CD14-positive monocyte (primary cell): ENCODE measurements around the gene CTNNAL1. TPM values are rescaled to one million over a fixed set of nuclear protein-coding genes. Genes with fewer than 3 reads are reported as not detected.

ENCODE experiments used
- DNase-seq, 3 donors: peaks; one replicate each; pipeline ENCODE4 v3.0.0-alpha.2; 2011 to 2022
- H2AFZ ChIP-seq: 2 replicates; pipeline ENCODE4 v1.6.0; 2012; ENCODE audit warnings: mild to moderate bottlenecking, low read depth, low read length, inconsistent platforms; ENCODE audit not compliant: insufficient read depth, poor library complexity, severe bottlenecking
- H3K27ac ChIP-seq, 2 donors: 1 replicate in 1 of 2; 2 replicates in 1 of 2; pipeline ENCODE4 v1.5.1; 2012 to 2013; ENCODE audit warnings: low read length in 2 of 2, control low read depth in 1 of 2, inconsistent platforms in 1 of 2, low read depth in 1 of 2, mild to moderate bottlenecking in 1 of 2
- H3K27me3 ChIP-seq, 2 donors: one replicate each; pipeline versions ENCODE4 v1.6.0 to v1.6.1; 2011 to 2013; ENCODE audit warnings: low read length in 2 of 2; ENCODE audit not compliant: control insufficient read depth in 2 of 2, insufficient read depth in 2 of 2
- H3K36me3 ChIP-seq, 2 donors: replicated peaks in 1 of 2; 1 replicate in 1 of 2; 2 replicates in 1 of 2; pipeline versions ENCODE4 v1.5.1 to v1.6.1; 2012 to 2013; ENCODE audit warnings: low read length in 2 of 2, control low read depth in 1 of 2, inconsistent platforms in 1 of 2, mild to moderate bottlenecking in 1 of 2; ENCODE audit not compliant: insufficient read depth in 2 of 2, control insufficient read depth in 1 of 2
- H3K4me1 ChIP-seq, 2 donors: 1 replicate in 1 of 2; 2 replicates in 1 of 2; pipeline versions ENCODE4 v1.5.1 to v1.6.1; 2012 to 2013; ENCODE audit warnings: low read length in 2 of 2, control low read depth in 1 of 2, inconsistent platforms in 1 of 2, mild to moderate bottlenecking in 1 of 2, moderate library complexity in 1 of 2; ENCODE audit not compliant: insufficient read depth in 2 of 2, control insufficient read depth in 1 of 2
- H3K4me2 ChIP-seq: replicated peaks from 2 replicates; pipeline ENCODE3; 2012; ENCODE audit warnings: low read length, moderate library complexity, mild to moderate bottlenecking; ENCODE audit not compliant: poor library complexity, severe bottlenecking; ENCODE audit errors: extremely low read depth
- H3K4me3 ChIP-seq, 3 experiments: fragments of 200-600 bp in 1 of 3; sonication (generic) in 1 of 3; replicated peaks in 1 of 3; 1 replicate in 2 of 3; 2 replicates in 1 of 3; pipeline ENCODE4 v1.5.1; 2011 to 2013; ENCODE audit warnings: low read length in 3 of 3, mild to moderate bottlenecking in 3 of 3, control low read depth in 2 of 3, low read depth in 2 of 3, inconsistent platforms in 1 of 3, moderate library complexity in 1 of 3
- H3K79me2 ChIP-seq: 2 replicates; pipeline ENCODE4 v1.6.0; 2012; ENCODE audit warnings: mild to moderate bottlenecking, control low read depth, inconsistent platforms, low read length, moderate library complexity; ENCODE audit not compliant: insufficient read depth
- H3K9ac ChIP-seq: 2 replicates; pipeline ENCODE4 v1.6.0; 2017; ENCODE audit warnings: low read length, mild to moderate bottlenecking; ENCODE audit not compliant: insufficient read depth, poor library complexity, severe bottlenecking
- H3K9me3 ChIP-seq, 2 donors: replicated peaks in 1 of 2; 1 replicate in 1 of 2; 2 replicates in 1 of 2; pipeline versions ENCODE4 v1.5.1 to v1.6.1; 2012 to 2013; ENCODE audit warnings: low read length in 2 of 2, control low read depth in 1 of 2; ENCODE audit not compliant: control insufficient read depth in 1 of 2, insufficient read depth in 1 of 2
- H4K20me1 ChIP-seq: 2 replicates; pipeline ENCODE4 v1.6.0; 2012; ENCODE audit warnings: mild to moderate bottlenecking, low read length, control low read depth, moderate library complexity; ENCODE audit not compliant: insufficient read depth
- H3K27ac Mint-ChIP-seq, 7 donors: one replicate each; pipeline ENCODE4 v1.8.0; 2020; ENCODE audit warnings: mild to moderate bottlenecking in 7 of 7, mixed read lengths in 7 of 7, moderate library complexity in 6 of 7, inconsistent platforms in 2 of 7
- H3K27me3 Mint-ChIP-seq, 3 donors: one replicate each; pipeline ENCODE4 v1.8.0; 2021 to 2022; ENCODE audit warnings: low read depth in 3 of 3, mild to moderate bottlenecking in 3 of 3, mixed read lengths in 3 of 3, moderate library complexity in 3 of 3, inconsistent platforms in 1 of 3
- H3K36me3 Mint-ChIP-seq, 2 donors: one replicate each; pipeline ENCODE4 v1.8.0; 2020; ENCODE audit warnings: mixed read lengths in 2 of 2, inconsistent platforms in 1 of 2, mild to moderate bottlenecking in 1 of 2
- H3K4me1 Mint-ChIP-seq: one replicate; pipeline ENCODE4 v1.8.0; 2020; ENCODE audit warnings: mild to moderate bottlenecking, mixed read lengths
- H3K4me3 Mint-ChIP-seq, 2 donors: one replicate each; pipeline ENCODE4 v1.8.0; 2020; ENCODE audit warnings: mild to moderate bottlenecking in 2 of 2, mixed read lengths in 2 of 2, moderate library complexity in 1 of 2
- H3K9me3 Mint-ChIP-seq, 7 donors: one replicate each; pipeline ENCODE4 v1.8.0; 2020 to 2022; ENCODE audit warnings: mixed read lengths in 7 of 7, mild to moderate bottlenecking in 6 of 7, moderate library complexity in 6 of 7, inconsistent platforms in 2 of 7
- WGBS: methylation state at CpG from one replicate; pipeline ENCODE4 v1.1.5; 2013; ENCODE audit warnings: missing lambda C conversion rate; ENCODE audit not compliant: insufficient coverage; 5-methylcytosine and 5-hydroxymethylcytosine counted together
- intact Hi-C, 2 donors: fragments of 100-400 bp; cut with micrococcal nuclease; formaldehyde crosslinking; loops; one replicate each; pipeline versions ENCODE4 v1.15.0 to v1.15.1; 2023
- polyA plus RNA-seq, 3 donors: library from polyadenylated mRNA; depleted of rRNA in 1 of 3; unstranded in 2 of 3; stranded (reverse) in 1 of 3; fragments of 300-500 nt in 2 of 3; fragments of >200 nt in 1 of 3; fragmentation: Illumina TruSeq in 2 of 3; gene quantifications; 1 replicate in 2 of 3; 2 replicates in 1 of 3; pipeline ENCODE4 v1.2.3, GENCODE V29; 2012 to 2021
- TF ChIP-seq, protein P1 (sequence below): fragments of 200-600 bp; IDR thresholded peaks from one replicate; pipeline ENCODE4 v1.8.0; 2022; ENCODE audit warnings: antibody characterized with exemption, mild to moderate bottlenecking

The CTNNAL1 gene
- polyA plus RNA-seq, 3 donors = 0.10 to 0.39 (median 0.25) TPM

DNA sequence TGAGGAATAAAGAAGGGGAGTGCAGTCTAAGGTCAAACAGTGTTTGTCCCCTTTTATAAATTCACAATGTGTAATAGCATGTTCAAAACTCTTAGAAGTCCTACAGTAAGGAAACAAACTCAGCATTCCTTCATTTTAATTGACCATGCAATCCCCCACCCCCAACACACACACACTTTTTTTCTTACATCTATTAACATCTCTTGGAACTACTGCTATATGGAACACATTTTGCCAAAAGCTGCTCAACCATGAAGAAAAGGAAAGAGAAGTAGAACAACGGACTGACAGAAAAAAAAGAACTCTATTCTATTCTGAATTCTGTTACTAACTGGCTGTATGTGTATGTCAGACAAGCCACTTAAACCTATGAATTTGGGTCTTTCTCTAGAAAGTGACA is 2.8 kb upstream of the CTNNAL1 start:
- H4K20me1 ChIP-seq = no peaks in the 10 kb centered on the region
- no peak overlapping the region for H3K9ac ChIP-seq
- H3K4me1 ChIP-seq = peaks cover 25% of the 10 kb centered on the region in 2 donors
- no peaks in the 10 kb centered on the region for H3K79me2 ChIP-seq
- H3K4me2 ChIP-seq = no peak overlapping the region
- TF ChIP-seq, protein P1, sequence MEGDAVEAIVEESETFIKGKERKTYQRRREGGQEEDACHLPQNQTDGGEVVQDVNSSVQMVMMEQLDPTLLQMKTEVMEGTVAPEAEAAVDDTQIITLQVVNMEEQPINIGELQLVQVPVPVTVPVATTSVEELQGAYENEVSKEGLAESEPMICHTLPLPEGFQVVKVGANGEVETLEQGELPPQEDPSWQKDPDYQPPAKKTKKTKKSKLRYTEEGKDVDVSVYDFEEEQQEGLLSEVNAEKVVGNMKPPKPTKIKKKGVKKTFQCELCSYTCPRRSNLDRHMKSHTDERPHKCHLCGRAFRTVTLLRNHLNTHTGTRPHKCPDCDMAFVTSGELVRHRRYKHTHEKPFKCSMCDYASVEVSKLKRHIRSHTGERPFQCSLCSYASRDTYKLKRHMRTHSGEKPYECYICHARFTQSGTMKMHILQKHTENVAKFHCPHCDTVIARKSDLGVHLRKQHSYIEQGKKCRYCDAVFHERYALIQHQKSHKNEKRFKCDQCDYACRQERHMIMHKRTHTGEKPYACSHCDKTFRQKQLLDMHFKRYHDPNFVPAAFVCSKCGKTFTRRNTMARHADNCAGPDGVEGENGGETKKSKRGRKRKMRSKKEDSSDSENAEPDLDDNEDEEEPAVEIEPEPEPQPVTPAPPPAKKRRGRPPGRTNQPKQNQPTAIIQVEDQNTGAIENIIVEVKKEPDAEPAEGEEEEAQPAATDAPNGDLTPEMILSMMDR = no peak
- H2AFZ ChIP-seq = no peak overlapping the region
- Mint-ChIP-seq H3K27me3 (peaks cover 6 to 9% (median 8%) of the 10 kb centered on the region in 3 donors), H3K4me3 (no peak overlapping the region), H3K4me1 (peaks cover 32% of the 10 kb centered on the region), H3K36me3 (peaks cover 8 to 13% of the 10 kb centered on the region in 2 donors), H3K9me3 (peaks cover 0 to 2% (median 0%) of the 10 kb centered on the region in 7 donors), H3K27ac (no peak overlapping the region)
- peaks cover 0 to 11% of the 10 kb centered on the region in 2 donors for H3K36me3 ChIP-seq
- no peak overlapping the region for H3K4me3 ChIP-seq
- H3K27ac ChIP-seq = no peak overlapping the region
- intact Hi-C loops = loop anchor here in 1 of 2 donors (10.0 kb wide), 1 partner anchor 99 kb away; the partner anchor contains the start of gene TMEM245
- no CpG with 5 or more reads among the region's 1 CpG for WGBS
- H3K9me3 ChIP-seq = no peaks in the 10 kb centered on the region
- no peaks in the 10 kb centered on the region for H3K27me3 ChIP-seq
- no peak for DNase-seq

DNA sequence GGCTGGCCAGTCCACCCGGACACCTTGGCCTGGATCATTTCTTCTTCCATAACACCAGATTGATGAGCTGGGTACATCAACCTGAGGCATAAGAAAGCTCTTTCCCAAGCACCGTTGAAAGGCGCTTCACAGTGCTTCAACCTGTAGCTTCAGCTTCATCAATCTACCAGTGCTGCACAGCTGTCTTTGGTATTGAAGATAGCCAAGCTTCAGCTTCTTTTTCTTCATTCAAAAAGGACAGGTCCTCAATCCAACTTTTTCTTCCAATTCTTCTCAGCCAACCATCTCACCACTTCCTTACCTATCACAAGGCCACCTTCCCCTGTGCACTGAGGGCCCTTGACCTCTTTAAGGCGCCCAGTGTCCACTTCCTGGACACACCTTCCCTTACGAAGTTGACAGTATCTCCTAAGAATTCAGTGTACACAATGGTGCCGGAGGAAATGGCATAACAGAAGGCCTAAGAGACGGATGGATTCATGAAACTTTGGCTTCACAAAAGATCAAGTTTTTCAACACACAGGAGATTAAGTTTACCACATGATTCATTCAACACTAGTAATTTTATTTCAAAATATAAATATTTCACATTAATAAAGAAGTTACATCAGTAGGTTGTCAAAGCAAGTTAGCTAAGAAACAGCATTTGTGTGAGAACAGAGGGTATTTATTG is 1.4 kb upstream of the CTNNAL1 start:
- no peak for DNase-seq
- Histone ChIP-seq H3K27ac (no peak overlapping the region), H3K36me3 (peaks cover 0 to 10% of the 10 kb centered on the region in 2 donors), H3K4me3 (no peak overlapping the region), H4K20me1 (no peaks in the 10 kb centered on the region), H3K4me2 (no peak overlapping the region), H3K9me3 (no peaks in the 10 kb centered on the region), H2AFZ (no peak overlapping the region), H3K79me2 (no peaks in the 10 kb centered on the region), H3K27me3 (no peaks in the 10 kb centered on the region), H3K9ac (no peak overlapping the region), H3K4me1 (peaks cover 25 to 33% of the 10 kb centered on the region in 2 donors)
- TF ChIP-seq, protein P1 = no peak
- H3K36me3 Mint-ChIP-seq = peaks cover 8 to 9% of the 10 kb centered on the region in 2 donors
- intact Hi-C loops = loop anchor here in 1 of 2 donors (5.0 to 10.0 kb wide), 2 partner anchors 82 to 100 kb away; partner anchors contain the start of genes ABITRAM, ELP1 and TMEM245
- no peak overlapping the region for H3K27ac Mint-ChIP-seq
- H3K27me3 Mint-ChIP-seq = peaks cover 6 to 9% (median 8%) of the 10 kb centered on the region in 3 donors
- peaks cover 0 to 2% (median 0%) of the 10 kb centered on the region in 7 donors for H3K9me3 Mint-ChIP-seq
- H3K4me3 Mint-ChIP-seq = no peak overlapping the region
- H3K4me1 Mint-ChIP-seq = peaks cover 35% of the 10 kb centered on the region
- 93% methylated on average over 4 of the region's 7 CpGs for whole genome bisulfite sequencing
